NCI-H1930 (cell line): ENCODE measurements around the gene KIAA1217.
"Not testable (repeated sequence)": the region's sequence is repeated elsewhere in the genome, so short reads cannot be mapped to it uniquely, and the experiment has no call there.

Source experiments
- DNase-seq, 2 experiments: peaks; one replicate each; lab custom pipeline; 2025; lab: John Stamatoyannopoulos, UW

The KIAA1217 gene

DNA sequence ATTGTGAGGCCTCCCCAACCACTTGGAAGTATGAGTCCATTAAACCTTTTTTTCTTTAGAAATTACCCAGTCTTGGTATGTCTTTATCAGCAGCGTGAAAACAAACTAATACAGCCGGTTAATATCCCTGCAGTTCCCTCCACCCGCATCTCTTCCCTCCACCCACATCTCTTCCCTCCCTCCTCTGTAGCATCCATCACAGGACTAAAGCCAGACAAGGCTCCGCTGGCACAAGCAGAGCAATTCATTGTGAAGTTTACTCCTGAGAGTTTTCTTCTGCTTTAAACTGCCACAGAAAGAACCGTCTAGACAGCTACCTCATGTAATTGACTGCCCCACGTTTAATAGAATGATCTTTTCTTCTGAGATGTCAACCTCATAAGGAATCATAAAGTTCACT is 131.5 kb downstream of the KIAA1217 start:
- no peak for DNase-seq

DNA sequence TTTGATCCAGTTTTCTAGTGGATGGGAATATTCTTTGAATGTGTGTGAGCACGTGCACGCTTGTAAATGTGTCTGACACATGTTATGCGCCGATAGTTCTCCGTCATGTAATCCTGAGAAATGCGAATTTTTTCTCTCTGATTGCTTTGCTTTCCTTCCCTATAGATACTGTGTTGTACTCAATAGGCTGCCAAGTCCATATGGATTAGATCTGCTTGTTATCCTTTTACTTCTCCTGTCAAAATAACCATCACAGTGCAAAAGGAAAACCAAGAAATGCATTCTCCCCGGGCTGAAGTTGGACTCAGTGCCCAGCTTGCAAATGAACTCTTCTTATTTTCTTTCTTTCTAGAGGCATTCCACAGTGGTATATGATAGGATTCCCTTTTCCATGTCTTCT is 131.9 kb downstream of the KIAA1217 start:
- no peak for DNase-seq

DNA sequence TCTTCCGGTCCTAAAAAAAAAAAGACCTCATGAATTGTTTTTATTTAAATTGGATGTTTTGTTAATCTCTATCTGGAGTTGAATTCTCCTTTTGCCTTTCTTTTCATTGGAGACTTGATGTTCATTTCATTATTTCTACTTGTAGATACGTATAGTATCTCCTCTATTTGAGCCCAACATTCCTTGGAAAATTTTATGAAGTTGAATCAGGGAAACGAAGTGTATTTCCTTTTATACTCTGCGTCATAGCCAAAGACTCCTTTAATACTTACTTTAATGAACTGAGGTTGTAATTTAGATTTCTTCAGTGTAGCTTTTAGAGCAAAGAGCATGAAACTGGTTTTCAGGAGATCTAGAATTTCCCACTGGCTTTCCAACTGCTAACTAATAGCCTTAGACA is 132.4 kb downstream of the KIAA1217 start:
- DNase-seq: no peak

DNA sequence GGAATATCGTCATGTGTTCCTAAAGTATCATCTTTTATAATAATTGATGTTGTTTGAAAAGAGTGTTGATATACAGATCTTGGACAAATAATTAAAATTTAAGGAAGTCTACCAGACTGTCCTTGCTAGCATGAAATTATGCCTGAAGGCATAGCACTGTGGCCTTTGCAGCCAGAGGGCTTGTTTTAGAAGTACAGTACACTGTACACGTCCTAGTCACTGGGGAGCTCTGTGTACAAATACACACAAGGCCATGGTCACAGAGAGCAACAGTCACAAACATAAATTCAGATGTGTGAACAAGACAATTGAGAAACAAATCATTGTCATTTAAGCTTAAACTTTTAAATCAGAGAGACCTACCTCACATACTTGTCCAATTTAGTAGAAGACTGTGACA is 133.0 kb downstream of the KIAA1217 start:
- no peak for DNase-seq

DNA sequence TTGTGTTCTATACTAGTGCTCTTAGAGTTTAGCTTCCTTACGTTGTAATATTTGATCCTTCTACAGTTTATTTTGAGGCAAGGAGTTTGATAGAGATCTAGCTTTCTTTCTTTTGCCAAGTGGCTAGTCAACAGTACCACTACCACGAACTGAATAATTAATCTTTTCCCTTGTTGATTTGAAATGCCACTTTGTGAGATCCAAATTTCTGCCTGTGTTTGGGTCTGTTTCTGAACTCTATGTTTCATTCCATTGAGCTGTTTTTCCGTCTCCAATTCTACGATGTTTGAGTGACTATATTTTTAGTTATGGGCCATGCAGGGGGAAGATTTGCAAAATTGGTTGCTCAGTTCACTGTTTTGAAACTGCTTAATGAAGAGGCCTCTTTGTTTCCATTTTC is 134.7 kb downstream of the KIAA1217 start:
- DNase-seq: no peak

DNA sequence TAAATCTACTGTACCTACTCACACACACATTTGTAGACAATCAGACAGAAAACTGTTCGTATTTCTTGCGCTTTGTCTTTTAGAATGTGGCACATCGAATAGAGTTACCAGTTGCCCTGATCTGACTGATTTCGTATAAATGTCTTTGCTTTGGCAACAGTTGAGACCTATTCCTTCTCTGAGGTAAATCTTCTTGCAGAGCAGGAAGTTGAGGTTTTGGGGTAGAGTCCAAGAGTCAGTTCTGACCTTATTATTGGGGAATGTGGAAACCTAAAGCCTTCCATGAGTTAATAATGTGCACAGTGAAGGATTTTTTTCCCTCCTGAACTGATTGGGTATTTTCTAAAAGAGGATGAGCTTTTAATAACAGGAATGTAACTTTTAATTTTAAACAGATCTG is 135.3 kb downstream of the KIAA1217 start:
- no peak for DNase-seq

DNA sequence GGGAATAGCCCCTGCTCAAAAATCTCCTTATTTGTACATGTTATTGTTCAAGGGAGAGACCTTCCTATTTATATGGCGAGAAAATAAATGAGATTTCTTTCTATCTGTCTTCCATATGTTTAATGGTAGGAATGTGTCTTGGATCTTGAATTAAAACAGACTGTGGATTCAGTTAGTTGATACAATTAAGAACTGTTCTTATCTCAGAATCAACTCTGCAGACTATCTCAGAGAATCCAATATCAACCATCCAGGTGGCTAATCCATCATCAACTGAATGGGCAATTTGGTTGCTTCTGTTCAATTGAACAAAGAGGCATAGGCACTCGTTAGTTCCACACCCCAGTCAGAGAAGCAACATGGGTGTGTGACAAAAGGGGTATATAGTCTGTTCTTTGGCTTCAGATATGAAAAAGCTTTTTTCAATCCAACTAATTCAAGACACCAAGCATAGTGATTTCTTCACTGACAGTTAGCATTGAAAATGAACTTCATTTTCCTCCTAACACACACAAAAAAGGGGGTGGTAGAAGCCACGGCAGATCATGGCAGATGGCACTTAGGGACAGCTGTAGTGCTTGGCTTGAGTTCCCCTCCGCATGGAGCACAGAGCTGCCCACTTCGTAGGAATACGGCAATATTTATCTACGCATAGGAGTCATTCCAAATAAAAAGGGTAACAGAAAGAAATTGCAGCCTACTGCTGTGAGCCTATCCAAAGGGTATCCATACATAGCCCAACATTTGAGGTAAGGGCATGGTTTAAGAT is 135.9 kb downstream of the KIAA1217 start:
- DNase-seq: no peak

DNA sequence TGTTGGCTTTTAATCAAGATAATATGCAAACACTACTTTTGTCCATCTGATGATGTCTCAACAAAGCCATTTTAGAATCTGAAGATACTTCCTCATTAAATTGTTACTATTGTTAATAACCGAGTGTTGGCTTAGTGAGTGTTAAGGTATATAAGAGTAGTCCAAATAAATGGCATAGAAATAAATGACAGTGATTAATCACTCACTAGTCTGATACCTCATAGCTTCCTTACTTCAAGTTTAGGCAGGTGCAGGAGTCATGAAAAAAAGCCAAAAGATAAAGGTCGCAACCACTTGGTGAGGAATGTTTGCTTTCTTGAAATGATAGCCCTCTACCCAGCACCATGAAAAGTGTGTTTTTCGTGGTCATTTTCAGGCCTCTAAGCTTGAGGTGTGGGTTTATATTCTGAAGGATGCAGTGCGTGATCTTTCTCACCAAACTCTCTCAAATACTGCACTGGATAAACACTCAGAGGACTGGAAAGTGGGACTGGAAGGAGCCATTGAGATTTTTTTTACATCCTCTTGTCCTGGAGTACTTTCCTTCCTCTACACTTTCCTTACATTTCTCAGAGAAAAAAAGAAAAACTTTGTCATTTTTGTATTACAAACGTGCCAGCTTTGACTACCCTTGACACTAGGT is 138.1 kb downstream of the KIAA1217 start:
- DNase-seq: no peak

DNA sequence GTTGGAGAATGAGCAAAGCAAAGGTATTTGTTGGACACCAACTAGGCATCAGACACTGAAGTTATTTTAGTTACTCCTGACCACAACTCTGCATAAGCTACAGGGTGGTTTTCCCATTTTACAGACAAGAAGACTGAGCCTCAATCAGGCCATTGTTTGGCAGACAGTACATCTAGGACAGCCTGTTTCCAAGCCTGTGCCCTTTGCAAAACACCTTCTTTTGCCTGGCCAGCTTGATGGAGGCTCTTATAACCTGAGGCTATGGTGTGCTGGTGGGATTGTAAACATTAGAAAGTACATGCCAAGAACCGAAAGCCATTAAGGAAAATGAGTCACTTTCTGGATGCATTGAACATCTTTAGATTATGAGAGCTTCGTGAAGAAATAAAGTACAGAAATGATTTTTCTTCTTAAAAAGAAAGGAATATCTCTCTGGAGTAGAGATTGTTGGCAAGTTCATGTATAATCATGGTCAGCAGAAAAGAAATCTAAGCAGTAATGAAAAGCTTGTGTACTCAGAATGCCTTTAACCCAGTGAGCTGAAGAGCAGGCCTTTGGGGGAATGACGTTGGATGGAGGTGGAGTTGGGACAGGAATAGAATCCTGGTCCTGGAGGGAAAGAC is 140.6 kb downstream of the KIAA1217 start:
- DNase-seq: no peak

DNA sequence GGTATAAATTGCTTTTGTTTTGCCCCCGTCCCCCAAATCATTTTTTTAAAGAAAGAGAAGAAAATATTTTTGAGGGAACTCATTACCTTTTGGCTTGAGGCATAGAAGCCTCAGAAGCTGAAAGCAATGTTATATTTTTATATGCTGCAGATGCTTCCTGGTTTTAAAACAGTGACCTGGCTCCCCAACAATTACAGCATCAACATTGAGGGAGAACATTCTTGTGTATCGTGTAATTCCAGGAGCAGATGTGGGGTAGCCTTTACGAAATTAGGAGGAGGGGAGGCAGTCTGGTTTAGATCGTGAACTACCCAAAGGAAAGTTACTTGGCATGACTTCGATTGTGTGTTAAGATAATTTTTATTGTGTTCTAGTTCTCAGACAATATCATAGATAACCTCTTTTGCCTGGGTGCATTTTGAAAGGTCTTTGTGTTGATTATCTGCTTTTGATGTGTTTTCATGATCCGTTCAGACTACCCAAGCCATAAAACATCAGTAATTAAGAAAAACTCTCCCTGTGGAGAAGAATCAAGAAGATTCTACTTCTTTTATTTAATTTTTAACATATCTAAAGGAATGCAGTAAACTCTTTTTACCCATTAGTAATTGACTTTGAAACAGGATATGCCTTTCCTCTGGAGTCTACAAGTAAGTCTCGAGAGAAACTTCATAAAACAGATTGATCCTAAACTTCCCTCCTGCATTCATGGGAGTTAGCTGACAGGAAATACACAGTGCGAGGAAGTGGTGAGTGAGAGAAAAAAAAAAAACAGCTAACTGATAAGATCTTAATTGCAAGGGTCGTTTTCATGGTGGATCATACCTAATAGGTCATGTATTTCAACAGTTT is 141.4 kb downstream of the KIAA1217 start:
- DNase-seq: no peak

DNA sequence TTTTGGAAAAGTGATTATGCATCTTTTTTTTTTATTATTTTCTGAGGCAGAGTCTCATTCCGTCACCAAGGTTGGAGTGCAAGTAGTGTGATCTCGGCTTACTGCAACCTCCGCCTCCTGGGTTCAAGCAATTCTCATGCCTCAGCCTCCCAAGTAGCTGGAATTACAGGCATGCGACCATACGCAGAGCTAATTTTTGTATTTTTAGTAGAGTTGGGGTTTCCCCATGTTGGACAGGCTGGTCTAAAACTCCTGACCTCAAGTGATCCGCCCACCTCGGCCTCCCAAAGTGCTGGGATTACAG is 141.9 kb downstream of the KIAA1217 start:
- not testable (repeated sequence) for DNase-seq

DNA sequence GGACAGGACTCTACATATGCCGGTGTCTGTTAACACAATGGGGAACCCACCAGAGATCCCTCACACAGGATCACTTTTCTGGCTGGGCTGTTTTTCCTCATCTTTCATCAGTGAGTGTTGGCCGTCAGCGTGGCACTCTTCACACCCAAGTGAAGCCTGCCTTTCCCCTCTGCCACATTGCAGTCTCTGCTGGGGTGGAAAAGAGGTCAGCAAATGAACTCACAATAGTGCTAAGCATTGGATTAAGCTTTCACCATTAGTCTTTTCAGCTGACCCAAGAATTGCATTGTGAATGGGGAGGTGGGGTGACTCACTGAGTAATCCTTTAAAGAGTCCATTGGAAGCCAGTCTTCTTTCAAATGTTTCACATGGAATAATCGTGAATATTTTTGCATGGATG is 143.0 kb downstream of the KIAA1217 start:
- DNase-seq: no peak

DNA sequence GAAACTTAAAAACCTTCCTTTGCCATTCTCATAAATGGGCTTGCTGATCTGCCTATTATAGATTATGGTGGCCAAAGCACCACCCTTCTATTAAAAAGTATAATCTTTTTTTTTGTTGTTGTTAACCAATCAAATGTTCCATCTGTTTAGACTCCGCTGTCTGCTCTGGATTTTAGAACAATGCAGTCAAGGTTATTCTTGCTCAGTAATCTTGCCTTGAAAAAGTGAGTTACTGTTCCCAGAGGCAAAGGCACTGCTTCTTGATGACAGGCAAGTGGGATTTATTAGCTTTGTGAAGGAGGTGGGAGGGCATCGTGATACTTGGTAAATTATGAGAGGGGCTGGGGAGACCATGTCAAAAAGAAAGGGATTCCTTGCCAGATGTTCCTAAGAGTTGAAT is 143.5 kb downstream of the KIAA1217 start:
- no peak for DNase-seq

DNA sequence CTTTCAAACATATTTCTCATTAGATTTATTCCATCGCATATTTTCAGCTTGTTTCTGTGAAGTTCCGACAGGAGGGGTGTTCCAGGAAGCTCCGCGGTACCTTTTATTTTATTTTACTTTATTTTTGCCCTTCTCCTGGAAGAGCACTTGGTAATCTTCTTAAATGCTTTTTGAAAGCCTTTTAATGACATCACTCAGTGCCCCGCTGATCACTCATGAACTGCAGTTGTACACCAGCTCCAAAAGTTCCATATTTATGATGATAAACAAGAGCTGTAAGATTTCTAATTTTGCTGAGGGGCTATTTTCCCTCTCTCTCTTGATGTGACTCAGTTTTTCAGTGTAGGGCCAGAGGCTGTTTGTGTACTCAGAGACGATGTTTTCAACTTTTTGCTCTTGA is 144.4 kb downstream of the KIAA1217 start:
- DNase-seq: no peak

DNA sequence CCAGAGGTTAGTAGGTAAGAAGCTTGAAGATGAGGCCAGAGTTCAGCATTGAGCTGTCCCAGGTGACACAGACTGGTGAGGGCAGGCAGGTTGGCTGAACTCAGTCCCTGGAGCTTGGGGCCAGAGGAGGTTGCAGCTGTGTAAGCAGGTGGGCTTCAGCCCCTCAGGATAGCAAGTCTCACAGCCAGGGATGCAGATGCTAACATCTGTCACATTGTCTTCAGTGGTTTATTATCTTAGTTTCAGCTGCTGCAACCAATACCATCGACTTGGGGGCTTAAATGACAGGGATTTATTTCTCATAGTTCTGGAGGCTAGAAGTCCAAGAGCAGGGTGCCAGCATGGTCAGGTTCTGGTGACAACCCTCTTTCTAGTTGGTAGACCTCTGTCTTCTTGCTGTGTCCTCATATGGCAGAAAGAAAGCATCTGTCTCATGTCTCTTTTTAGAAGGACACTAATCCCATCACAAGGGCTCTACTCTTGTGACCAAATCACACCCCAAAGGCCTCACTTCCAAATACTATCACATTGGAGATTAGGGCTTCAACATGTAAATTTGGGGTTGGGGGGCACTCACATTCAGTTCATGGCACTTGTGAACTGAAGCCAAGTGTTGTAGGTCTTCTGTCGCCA is 146.2 kb downstream of the KIAA1217 start:
- DNase-seq: no peak

DNA sequence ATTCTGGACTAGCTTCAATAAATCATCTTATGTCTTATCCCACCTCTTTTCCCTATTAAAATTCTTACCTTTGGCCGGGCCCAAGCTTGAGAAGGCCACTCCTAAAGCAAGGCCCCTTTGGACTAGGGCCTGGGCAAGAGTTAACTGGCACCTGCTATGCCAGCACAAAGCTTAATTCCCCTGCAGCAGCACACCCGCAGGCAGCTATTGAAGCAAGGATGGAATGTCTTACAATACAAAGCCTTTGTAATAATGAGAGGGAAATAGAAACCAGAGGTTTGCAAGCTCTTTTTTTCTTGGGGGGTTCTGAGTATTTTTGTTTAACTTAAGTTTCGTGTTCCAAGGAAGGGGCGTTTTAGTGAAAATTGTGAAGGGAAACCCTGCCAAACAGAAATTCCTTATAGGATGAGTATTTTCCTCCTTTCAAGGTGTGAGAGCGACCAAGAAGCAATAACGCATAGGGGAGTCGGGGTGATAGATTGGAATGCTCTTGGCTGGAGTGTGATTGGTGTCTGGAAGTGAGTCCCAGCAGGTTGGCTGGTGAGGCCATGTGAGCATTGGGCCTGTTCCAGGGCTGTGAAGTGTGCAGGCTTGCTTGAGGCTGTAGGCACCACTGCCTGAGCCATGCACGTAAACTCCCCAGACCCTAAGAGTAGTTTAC is 148.5 kb downstream of the KIAA1217 start:
- DNase-seq: no peak

DNA sequence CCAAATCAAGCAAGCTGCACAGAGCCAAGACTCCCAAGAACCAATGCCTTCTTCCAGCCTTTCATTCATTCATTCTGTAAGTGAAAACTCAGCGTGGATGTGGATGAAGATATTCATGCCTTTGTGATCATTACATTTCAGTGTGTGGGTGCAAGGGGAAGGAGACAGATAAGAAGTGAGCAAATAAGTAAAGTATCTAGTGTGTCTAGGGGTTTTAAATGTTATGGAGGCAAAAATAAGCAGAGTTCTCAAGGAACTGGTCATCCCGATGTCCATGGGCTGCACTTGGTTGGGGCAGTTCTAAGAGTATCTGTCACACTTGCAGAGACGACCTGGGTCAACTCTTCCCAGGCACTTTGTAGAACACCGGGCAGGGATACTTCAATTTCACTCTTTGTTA is 149.1 kb downstream of the KIAA1217 start:
- no peak for DNase-seq

DNA sequence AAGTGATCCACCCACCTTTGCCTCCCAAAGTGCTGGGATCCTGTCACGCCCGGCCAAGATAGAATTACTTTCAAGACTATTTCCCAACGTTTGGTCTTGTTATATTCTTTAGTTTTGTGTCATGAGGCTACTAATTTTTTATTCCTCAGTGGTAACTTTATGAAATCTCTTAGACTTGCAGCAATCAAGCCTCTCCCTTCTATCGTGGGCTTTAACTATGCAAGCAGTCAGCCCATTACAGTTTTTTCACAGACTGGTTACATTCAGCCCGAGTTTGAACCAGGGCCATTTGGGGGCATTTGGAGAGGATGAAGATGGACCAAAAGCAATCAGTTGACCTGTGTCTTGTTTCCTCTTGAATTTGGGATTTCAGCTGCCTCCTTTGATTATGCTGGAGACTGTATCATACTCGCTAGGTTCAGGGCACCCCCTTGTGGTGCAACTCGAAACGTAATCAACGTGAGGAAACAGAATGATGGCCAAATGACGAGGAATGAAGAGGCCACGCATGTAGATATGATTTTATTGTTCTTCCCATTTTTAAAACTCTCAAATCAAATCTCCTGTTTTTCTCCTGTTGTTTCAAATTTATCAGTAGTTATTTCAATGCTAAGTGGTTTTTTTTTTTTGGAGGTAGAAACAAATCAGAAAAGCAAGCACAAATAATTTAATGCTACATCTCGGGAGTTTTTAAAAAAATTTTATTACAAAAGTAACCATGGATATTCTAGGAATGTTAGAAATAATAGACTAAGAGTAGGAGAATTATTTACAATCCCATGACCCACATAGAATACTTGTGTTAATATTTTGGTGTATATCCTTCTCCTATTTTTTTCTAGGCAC is 151.6 kb downstream of the KIAA1217 start:
- DNase-seq: peak in 1 of 2 experiments; percentile 11

DNA sequence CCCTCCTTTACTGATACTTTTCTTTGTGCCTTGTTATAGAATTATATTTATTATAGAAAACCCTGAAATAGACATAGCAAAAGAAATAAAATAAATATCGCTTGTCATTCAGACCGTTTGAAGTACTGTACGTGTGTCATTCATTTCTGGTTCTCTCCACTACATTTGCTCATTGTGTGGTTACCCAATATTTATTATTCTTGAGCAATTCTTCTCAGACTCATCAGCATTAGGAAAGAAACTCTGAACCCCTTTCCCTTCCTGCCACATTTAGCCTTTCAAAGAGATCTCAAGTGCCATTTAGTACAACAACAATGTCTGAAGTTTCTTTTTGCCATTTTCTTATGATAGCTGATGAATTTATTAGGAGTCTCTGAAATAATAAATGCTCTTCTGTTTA is 154.1 kb downstream of the KIAA1217 start:
- no peak for DNase-seq

DNA sequence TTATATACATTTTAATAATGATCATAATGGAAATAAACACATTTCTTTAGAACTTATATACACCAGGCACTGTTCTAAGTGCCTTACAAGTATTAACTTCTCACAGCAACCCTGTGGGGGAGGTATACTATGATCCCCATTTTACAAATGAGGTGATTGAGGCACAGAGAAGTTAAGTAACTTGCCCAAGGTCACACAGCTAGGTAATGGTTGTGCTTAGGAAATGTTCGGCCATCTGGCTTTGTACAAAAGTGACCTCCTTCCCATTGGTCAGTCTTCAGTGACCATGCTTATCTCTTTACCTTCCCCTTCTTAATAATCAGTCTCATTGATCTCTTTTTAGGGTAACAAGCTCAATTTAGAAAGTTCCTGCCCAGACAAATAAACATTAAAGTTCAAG is 158.8 kb downstream of the KIAA1217 start:
- DNase-seq: no peak

DNA sequence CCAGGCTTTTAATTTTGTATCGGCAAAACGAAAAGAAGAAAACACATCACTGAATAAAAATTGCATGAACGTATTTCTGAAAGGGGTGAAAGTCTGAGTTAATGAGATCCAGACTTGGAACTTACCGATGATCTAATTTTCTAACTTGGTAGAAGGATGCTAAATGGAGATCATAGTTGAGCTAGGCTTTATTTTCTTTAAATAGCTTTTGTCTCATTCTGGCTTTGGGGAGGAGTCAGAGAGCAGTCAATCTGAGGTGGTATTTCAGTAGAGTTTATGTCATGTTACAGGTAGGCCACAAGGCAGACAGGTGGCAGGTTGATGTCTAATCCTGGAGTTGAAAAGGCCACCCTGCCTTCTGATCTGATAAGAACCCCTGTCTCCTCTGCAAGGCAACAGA is 161.9 kb downstream of the KIAA1217 start:
- DNase-seq: no peak
